ENCODE measurements around the gene BACE2. TPM values are rescaled to one million over a fixed set of nuclear protein-coding genes. Genes with fewer than 3 reads are reported as not detected.

The BACE2 gene
- total and polyA plus RNA-seq, 2 of the 13 experiments (the other 11 are each of a cell fraction or from before 2014, with no cell fraction given): 0.07 to 0.11 TPM

DNA sequence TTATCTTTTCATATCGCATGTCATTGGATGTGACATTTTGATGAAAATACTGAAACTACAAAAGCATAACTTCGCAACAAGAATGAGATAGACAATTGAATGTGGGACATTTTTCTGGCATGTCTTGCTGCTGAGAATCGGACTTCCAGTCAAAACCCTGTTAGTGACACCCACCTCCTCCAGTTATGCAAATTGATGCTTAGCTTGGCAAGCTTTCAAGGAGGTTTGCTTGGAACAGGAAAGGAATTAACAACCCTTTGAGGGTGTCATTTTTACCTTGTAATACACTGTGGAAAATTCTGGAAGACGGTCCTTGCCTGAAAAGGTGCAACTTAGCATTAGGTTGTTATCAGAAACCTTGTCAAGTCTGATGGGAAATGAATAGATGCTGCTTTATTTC lies 109.9 kb downstream of the BACE2 start:
- DNase-seq (ENCODE audit: low spot score): no peak
- WGBS (ENCODE audit: low lambda C conversion rate): 39% methylated on average over 4 of the region's 4 CpGs
- Histone ChIP-seq H3K27ac (ENCODE audit: extremely low read length, insufficient read depth, low read length) (no peak overlapping the region), H2AFZ (ENCODE audit: low read length) (no peak overlapping the region), H3K4me2 (ENCODE audit: low read depth, low read length) (no peak overlapping the region), H3K4me3 (replicated peaks in 1 of 3; ENCODE audit: insufficient read depth in 1 of 3, low read depth in 2 of 3, low read length in 3 of 3) (no peak overlapping the region), H3K79me2 (ENCODE audit: insufficient read depth, low read length) (no peaks in the 10 kb centered on the region), H3K36me3 (replicated peaks in 1 of 2; ENCODE audit: control insufficient read depth in 1 of 2, insufficient read depth in 2 of 2, low read length in 2 of 2) (no peaks in the 10 kb centered on the region), H3K4me1 (ENCODE audit: insufficient read depth, low read length) (no peaks in the 10 kb centered on the region), H3K9me3 (ENCODE audit: low read length) (no peaks in the 10 kb centered on the region), H3K9ac (ENCODE audit: insufficient read depth, low read depth, low read length) (no peak overlapping the region), H4K20me1 (ENCODE audit: insufficient read depth, low read length) (no peaks in the 10 kb centered on the region), H3K27me3 (ENCODE audit: control insufficient read depth in 1 of 2, insufficient read depth in 2 of 2, low read length in 2 of 2) (peaks cover 0 to 48% of the 10 kb centered on the region in 2 experiments; a peak in 3 of 5 replicates)
- no peak for FAIRE-seq
- ChIA-PET CTCF (ENCODE audit: low intra/inter-chr PET ratio, low total read pairs) (no interaction called here), POLR2A (no interaction called here)
- intact Hi-C loops (cut with micrococcal nuclease; ENCODE audit: unreplicated experiment) (no loop called here), in situ Hi-C loops (cut with HindIII; ENCODE audit: extremely low pct_ligation_motif_present, low pct_unique_long_range_greater_than_20kb) (no loop called here)
- no peak for ATAC-seq
- no peak for TF ChIP-seq ZNF337 (CRISPR knock-in tag; IDR thresholded peaks at IDR 0.05; ENCODE audit: borderline replicate concordance, low read depth)
- TF ChIP-seq ZNF784 (CRISPR knock-in tag; IDR thresholded peaks at IDR 0.05; ENCODE audit: borderline replicate concordance): no peak
- TF ChIP-seq, protein P1, sequence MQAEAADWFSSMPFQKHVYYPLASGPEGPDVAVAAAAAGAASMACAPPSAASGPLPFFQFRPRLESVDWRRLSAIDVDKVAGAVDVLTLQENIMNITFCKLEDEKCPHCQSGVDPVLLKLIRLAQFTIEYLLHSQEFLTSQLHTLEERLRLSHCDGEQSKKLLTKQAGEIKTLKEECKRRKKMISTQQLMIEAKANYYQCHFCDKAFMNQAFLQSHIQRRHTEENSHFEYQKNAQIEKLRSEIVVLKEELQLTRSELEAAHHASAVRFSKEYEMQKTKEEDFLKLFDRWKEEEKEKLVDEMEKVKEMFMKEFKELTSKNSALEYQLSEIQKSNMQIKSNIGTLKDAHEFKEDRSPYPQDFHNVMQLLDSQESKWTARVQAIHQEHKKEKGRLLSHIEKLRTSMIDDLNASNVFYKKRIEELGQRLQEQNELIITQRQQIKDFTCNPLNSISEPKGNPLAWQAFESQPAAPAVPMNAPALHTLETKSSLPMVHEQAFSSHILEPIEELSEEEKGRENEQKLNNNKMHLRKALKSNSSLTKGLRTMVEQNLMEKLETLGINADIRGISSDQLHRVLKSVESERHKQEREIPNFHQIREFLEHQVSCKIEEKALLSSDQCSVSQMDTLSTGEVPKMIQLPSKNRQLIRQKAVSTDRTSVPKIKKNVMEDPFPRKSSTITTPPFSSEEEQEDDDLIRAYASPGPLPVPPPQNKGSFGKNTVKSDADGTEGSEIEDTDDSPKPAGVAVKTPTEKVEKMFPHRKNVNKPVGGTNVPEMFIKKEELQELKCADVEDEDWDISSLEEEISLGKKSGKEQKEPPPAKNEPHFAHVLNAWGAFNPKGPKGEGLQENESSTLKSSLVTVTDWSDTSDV (CRISPR knock-in tag; IDR thresholded peaks at IDR 0.05): no peak
- TF ChIP-seq ZNF891 (CRISPR knock-in tag; IDR thresholded peaks at IDR 0.05): no peak
- no peak for TF ChIP-seq TCF12 (IDR thresholded peaks at IDR 0.05)
- TF ChIP-seq TCF12 (CRISPR knock-in tag; IDR thresholded peaks at IDR 0.05): no peak
- no peak for TF ChIP-seq RBAK (CRISPR knock-in tag; IDR thresholded peaks at IDR 0.05)
- no peak for TF ChIP-seq TOPORS (CRISPR knock-in tag; IDR thresholded peaks at IDR 0.05)
- no peak for TF ChIP-seq ZNF652 (CRISPR knock-in tag; IDR thresholded peaks at IDR 0.05; ENCODE audit: borderline replicate concordance, low read depth)
- no peak for TF ChIP-seq KAT2B (IDR thresholded peaks at IDR 0.05; ENCODE audit: borderline replicate concordance, low read depth, low read length)
- no peak for TF ChIP-seq ETV6 (CRISPR knock-in tag; conservative IDR thresholded peaks at IDR 0.05)
- no peak for TF ChIP-seq EED (CRISPR knock-in tag; IDR thresholded peaks at IDR 0.05)
- TF ChIP-seq ZNF678 (CRISPR knock-in tag; IDR thresholded peaks at IDR 0.05): no peak
- TF ChIP-seq CSRNP2 (CRISPR knock-in tag; conservative IDR thresholded peaks at IDR 0.05; ENCODE audit: low read depth): no peak
- TF ChIP-seq RFX1 (IDR thresholded peaks at IDR 0.05): no peak
- TF ChIP-seq MYPOP (CRISPR knock-in tag; IDR thresholded peaks at IDR 0.05): no peak
- no peak for TF ChIP-seq SRSF4 (IDR thresholded peaks at IDR 0.05; ENCODE audit: low read depth, low read length, poor library complexity, severe bottlenecking)
- TF ChIP-seq ZNF503 (CRISPR knock-in tag; IDR thresholded peaks at IDR 0.05): no peak
- BruUV-seq (replicated peaks): no TSS peak
